Astrocyte of the hippocampus (primary cell): ENCODE measurements around the gene ARHGEF16.
A peak's percentile ranks its signal among the peaks of the same experiment; 100 is the strongest.

Experiments used
- DNase-seq: peaks from one replicate; pipeline ENCODE4 v3.0.0; 2011; ENCODE audit warnings: low read depth, low spot score

The ARHGEF16 gene

DNA sequence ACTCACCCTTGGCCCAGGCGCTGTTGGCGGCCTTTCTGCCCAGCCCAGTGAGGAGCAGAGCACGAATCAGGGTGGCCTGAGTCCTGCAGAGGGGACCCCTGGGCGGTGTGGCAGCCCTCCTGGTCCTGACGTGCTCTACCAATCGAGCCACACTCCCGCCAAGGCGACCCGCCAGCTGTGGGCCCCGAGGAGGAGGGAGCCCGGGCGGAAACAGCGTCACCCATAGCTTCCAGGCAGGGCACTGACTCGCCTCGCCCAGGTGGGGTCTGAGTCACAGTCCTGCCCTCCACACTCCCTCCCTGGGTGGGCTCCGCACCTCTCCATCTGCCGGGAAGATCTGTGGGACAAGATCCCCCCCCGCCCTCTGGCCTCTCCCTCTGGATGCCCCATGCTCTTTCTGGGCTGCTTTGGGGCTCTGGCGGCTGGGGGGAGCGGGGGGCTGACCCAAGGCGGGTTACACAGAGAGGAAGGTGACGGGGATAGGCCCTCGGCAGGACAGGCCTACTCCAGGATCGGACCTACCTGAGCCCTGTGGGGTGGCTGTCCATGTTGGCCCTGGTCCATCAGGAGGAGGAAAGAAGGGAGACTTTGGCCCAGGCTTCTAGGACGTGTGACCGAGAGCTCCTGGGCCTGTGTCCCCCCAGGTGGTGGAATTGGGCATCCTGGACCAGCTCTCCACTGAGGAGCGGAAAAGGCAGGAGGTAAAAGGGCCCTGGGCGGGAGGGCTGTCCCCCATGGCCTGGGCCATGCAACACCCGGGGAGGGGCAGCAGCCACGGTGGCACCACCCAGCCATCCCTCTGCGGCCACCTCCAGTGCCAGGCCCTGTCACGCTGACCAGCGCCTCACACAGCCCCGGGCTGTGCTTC is 14.0 kb downstream of the ARHGEF16 start:
- no peak for DNase-seq

- DNase-seq, result no peak
Measured at GRCh38 chr1:3469104-3469848, 14.8 kb downstream of the ARHGEF16 start.

DNA sequence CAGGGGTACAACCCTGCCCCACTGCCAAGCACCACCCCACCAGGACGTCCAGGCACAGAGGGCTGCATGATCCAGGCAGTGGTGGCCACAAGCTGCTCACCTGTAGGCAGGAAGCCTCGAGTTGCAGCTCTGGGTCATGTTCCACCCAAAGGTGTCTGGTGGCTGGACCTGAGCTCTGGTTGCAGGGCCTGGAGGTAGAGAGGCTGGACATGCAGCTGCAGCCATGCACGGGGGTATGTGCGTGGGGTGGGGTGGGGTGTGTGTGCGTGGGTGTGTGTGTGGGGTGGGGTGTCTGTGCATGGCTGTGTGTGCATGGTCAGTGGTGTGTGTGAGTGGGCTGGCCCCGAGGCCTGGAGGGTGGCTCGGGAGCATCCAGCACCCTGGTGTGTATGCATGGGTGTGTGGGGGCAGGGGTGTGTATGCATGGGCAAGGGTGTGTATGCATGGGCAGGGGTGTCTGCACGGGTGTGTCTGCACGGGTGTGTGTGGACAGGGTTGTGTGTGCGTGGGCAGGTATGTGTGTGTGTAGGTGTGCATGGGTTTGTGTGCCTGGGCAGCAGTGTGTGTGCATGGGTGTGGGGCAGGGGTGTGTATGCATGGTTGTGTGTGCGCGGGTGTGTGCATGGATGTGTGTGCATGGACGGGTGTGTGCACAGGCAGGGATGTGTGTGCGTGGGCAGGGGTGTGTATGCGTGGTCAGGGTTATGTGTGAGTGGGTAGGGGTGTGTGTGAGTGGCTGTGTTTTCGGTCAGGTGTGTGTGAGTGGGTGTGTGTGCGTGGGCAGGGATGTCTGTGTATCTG is 15.6 kb downstream of the ARHGEF16 start:
- DNase-seq, result no peak

GRCh38 chr1:3470650-3471355 is 16.3 kb downstream of the ARHGEF16 start:
- DNase-seq, result no peak

DNA sequence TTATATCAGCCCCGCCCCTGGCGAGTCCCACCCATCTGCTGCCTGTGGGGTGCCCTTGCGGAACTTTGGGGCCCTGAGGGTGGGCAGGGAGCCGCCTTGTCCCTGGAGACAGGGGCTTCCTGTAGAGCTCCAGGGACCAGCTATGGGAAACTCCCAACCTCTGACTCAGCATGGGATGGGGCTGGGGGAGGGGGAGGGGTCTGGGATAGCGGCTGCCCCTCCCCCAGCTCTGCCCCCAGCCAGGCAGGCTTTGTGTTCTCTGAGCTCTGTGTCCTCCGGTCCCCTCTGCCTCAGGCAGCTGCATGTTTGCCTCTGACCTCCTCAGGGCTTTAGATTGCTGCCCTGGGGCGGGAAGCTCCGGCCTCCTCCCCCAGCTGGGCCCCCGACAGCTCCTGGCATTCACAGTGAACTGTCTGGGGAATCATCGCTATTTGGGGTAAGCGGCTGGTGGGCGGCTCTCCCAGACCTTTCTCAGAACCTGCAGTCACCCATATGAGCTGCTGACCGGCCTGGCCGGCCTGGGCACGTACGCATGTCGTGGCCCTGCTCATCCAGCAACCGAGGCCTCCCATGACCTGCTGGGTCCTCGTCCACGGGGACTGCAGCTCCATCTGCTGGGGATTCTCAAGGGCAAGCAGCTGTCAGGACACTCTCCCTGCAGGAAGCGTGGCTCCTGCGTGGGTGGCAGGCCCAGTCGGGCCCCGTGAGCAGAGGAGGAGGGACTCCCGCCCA is 17.1 kb downstream of the ARHGEF16 start:
- DNase-seq, result peak; percentile 72

DNA sequence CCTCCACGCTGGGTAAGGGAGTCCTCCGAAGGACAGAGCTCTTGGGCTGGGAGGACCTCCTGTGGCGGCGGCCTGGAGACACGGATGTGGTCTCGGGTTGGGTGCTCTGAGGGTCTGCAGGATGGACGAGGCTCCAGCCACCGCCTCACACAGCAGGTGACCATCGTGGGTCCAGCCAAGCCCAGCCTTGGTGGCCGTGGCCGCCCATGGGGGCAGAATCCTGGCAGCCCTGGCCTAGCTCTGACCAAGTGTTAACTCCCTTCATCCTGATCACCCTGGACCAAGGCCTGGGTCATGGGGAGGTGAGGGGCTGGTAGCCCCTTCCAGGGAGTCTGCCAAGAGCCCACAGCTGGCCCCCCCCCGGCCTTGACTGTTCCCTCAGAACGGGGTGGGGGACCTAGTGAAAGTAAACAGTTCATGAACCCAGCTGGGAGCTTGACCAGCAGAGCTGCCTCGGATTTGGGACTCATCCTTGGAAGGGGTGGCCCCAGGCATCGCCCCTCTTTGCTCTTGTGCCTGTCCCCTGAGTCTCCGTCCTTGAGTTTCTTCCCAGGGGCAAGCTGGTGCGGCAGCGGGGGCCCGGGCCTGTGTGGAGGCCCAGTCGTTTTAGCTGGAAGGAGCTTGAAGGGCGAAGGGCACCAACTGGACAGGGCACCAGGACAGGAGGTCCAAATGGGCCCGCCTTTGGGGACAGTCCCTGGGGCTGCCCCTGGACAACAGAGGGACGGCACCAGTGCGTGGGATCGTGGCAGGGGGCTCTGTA is 17.8 kb downstream of the ARHGEF16 start:
- no peak for DNase-seq

DNA sequence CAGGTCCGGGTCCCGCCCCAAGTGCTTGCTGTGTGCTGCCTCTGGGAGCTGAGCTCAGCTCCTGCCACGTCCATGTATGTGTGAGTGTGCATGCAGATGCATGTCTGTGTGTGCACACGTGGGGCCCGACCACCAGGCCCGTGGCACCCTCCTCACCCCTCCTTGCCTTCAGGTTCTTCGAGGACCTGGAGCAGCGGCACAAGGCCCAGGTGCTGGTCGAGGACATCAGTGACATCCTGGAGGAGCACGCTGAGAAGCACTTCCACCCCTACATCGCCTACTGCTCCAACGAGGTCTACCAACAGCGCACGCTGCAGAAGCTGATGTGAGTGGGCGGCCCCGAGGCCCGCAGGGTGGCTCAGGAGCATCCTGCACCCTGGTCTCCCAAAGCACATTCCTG is 18.4 kb downstream of the ARHGEF16 start:
- DNase-seq, result no peak

GRCh38 chr1:3473381-3473844 is 18.9 kb downstream of the ARHGEF16 start:
- DNase-seq, result peak; percentile 93

- DNase-seq, result no peak
Measured at GRCh38 chr1:3474016-3474415, 19.6 kb downstream of the ARHGEF16 start.

DNA sequence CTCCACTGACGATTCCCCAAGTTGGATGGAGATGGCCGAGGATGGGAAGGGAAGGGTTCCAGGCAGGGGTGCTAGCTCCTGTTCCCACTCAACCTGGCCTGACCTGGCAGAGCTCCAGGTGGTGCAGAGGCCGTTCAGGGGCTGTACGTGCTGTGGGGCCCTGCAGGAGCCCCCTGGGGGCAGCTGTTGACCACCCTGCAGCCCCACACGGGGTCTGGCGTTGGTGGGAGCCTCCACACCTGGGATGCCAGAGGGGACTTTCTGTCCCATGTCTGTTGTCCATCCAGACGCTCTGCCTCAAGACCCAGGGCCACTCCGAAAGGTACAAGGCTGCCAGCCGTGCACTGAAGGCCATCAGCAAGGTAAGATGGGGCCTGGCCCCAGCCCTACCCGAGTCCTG is 20.0 kb downstream of the ARHGEF16 start:
- no peak for DNase-seq

DNA sequence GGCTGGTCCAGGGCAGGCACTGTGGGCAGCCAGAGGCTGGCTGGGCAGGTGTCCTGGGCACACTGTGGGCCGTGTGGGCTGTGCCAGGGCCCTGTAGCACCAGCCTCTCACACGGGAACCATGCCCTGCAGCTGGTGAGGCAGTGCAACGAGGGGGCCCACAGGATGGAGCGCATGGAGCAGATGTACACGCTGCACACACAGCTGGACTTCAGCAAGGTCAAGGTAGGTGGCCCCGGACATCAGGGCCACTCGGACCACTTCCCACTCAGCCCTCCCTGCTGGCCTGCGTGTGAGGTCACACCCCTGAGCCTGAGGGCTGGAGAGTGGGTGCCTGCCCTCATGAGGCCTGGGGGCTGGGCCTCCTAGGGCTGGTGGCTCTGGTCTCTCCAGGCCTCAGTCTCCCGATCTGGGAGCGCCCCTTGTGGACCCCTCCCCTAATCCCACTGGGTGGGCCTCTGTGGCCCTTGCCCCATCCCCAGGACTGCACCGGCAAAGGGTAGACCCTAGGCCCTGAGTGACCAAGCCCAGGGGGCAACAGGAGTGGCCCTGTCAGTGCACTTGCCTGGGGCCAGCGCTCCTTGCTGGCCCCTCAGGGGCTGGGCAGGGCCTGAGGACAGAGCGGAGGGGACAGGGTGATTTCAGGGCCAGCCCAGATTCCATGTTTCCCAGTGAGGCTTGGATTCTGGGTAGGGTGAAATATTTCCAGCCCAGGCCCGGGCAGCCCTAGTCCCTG is 21.5 kb downstream of the ARHGEF16 start:
- DNase-seq, result no peak

- DNase-seq, result no peak
Measured at GRCh38 chr1:3476666-3477065, 22.2 kb downstream of the ARHGEF16 start.

GRCh38 chr1:3477241-3477995 is 23.0 kb downstream of the ARHGEF16 start:
- DNase-seq, result no peak

DNA sequence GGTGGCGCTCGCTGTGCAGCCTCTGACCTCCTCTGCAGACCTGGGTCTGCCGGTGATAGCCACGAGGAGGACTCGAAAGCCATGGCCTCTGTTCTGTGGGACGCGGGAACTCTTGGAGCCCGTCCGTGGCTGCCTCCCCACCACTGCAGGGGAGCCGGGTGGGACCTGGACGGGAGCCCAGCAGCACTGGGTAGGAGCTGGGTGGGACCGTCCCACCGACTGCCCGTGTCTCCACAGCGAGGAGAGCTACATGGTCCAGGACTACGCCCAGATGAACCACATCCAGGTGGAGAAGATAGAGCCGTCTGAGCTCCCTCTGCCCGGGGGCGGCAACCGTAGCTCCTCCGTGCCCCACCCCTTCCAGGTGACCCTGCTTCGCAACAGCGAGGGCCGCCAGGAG is 23.7 kb downstream of the ARHGEF16 start:
- no peak for DNase-seq

- DNase-seq, result no peak
Measured at GRCh38 chr1:3479511-3480368, 25.3 kb downstream of the ARHGEF16 start.

DNA sequence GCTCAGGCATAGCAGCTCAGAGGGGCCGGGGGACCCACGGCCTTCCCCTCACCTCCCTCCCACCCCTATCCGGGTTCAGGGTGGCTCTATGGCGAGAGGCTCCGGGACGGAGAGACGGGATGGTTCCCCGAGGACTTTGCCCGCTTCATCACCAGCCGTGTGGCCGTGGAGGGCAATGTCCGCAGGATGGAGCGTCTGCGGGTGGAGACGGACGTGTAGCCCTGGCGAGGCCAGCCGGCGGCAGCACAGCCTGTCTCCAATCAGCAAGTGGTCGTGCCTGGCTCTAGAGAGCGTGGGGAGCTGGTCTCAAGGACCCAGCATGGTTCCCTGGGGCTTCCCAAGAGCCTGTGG is 25.9 kb downstream of the ARHGEF16 start:
- DNase-seq, result no peak

DNA sequence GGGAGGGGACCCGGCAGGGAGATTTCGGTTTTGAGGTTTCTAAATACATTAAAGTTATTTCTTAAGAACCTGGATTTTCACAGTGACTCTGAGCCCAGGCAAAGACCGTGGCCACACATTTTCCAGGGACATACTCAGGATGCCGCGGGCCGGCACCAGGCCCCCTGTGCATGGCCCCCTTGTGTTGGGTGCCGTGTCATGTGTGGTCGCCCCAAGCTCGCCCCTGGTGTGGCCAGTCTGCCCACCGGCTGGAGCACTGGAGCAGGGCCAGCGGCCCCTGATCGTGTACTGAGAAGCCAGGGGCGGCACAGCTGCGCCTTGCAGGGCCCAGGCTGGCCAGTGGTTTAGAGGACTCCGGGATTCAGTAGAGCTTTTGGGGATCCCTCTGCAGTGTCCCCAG is 26.6 kb downstream of the ARHGEF16 start:
- DNase-seq, result no peak
